Thyroid gland (tissue), 4 donors: ENCODE results near the gene ST3GAL3.

Experiments used
- CTCF ChIP-seq, 6 experiments: fragments of 200-600 bp in 3 of 6; fragments of 450-650 bp in 3 of 6; sonication (generic) in 3 of 6; IDR thresholded peaks; one replicate each; pipeline ENCODE4 v1.5.1; 2016 to 2019; ENCODE audit warnings: antibody characterized with exemption in 6 of 6, mild to moderate bottlenecking in 2 of 6, inconsistent platforms in 1 of 6, moderate library complexity in 1 of 6
- POLR2A ChIP-seq, 2 donors: fragments of 450-650 bp; IDR thresholded peaks; one replicate each; pipeline ENCODE4 v1.6.1; 2017; ENCODE audit warnings: antibody characterized with exemption in 2 of 2, mild to moderate bottlenecking in 2 of 2, moderate library complexity in 1 of 2

- no peak for TF ChIP-seq CTCF (IDR thresholded peaks at IDR 0.05)
- TF ChIP-seq POLR2A (IDR thresholded peaks at IDR 0.05), result no peak
These were observed 256.6 kb downstream of the ST3GAL3 start for GRCh38 chr1:43963890-43964289.
